MM.1S (cell line): Measurements from ENCODE around the gene ZFP37.
"Not testable (repeated sequence)": the region's sequence is repeated elsewhere in the genome, so short reads cannot be mapped to it uniquely, and the experiment has no call there.

Experiments used
- EZH2 ChIP-seq: fragments of 300-600 bp; sonication (generic); optimal IDR thresholded peaks from 2 replicates; pipeline ENCODE3; 2017; ENCODE audit warnings: low read depth, mild to moderate bottlenecking, antibody characterized with exemption, low read length, mixed read lengths
- TF ChIP-seq, protein P1 (sequence below): fragments of 300-600 bp; sonication (generic); IDR thresholded peaks from 2 replicates; pipeline ENCODE4 v1.5.1; 2016; ENCODE audit warnings: antibody characterized with exemption, low read length, mixed read lengths

DNA sequence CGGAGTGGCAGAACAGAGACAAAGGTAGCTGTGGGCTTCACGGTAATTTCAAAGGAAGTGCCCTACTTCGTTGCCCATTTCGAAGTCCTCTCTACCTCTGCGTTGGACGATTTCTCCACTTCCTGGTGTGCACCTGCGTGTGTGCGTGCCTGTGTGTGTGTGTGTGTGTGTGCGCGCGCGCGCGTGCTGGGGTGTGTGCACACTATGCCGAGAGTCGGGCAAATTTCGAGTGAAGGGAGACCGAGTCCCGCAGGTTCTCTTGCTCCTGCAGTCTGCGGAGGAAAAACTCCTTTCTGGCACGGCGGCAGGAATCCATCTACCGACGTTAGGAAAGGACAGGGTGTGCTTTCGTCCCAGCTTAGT, 32.6 kb upstream of the ZFP37 start:
- TF ChIP-seq, protein P1, sequence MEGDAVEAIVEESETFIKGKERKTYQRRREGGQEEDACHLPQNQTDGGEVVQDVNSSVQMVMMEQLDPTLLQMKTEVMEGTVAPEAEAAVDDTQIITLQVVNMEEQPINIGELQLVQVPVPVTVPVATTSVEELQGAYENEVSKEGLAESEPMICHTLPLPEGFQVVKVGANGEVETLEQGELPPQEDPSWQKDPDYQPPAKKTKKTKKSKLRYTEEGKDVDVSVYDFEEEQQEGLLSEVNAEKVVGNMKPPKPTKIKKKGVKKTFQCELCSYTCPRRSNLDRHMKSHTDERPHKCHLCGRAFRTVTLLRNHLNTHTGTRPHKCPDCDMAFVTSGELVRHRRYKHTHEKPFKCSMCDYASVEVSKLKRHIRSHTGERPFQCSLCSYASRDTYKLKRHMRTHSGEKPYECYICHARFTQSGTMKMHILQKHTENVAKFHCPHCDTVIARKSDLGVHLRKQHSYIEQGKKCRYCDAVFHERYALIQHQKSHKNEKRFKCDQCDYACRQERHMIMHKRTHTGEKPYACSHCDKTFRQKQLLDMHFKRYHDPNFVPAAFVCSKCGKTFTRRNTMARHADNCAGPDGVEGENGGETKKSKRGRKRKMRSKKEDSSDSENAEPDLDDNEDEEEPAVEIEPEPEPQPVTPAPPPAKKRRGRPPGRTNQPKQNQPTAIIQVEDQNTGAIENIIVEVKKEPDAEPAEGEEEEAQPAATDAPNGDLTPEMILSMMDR, result not testable (repeated sequence)
- TF ChIP-seq EZH2, result not testable (repeated sequence)
